ENCODE results near the gene SMG5.

SMG5 gene

DNA sequence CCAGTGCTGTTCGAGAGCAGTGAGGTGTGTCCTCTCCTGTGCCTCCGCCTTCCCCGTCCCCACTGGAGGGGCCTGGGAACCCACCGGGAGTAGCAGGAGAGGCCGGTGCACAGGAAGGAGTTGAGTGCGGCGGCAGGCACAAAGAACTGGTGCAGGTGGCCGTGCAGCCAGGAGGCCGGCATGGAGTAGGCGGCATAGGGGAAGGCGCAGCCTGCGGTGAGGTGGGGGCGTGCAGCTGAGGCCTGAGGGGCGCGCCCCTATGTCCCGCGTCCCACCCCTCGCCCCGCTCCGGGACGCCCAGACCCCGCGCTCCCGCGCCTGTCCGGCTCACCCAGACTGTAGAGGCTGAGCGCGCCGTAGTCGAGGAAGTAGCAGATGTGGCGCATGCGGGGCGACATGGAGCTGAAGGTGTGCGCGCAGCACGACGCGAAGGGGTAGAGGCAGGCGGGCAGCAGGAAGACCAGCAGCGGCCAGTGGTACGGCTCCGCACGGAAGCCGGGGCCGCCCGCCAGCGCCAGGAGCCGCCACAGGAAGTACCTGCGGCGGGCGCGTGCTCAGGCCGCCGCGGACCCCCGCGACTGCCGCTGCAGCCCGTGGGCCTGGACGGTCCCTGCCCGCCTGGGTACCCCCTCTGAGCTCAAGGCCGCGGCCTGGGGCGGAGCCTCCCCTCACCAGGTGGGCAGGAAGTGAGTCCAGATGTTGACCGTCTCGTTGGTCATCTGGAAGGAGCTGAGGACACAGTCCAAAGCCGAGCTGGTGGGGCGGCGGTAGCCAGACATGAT is 37.0 kb downstream of the SMG5 start:
- FAIRE-seq (no peak), DNase-seq (ENCODE audit: insufficient read length, low spot score) (no peak)
- TF ChIP-seq POLR2A (IDR thresholded peaks at IDR 0.05; ENCODE audit: low read depth, low read length) = no peak

GRCh38 chr1:156244712-156245111 is 37.9 kb downstream of the SMG5 start:
- no peak for TF ChIP-seq POLR2A (IDR thresholded peaks at IDR 0.05; ENCODE audit: low read depth, low read length)
- no peak for DNase-seq (ENCODE audit: insufficient read length, low spot score)
- no peak for FAIRE-seq

- FAIRE-seq = no peak
- DNase-seq (ENCODE audit: insufficient read length, low spot score) = no peak
- TF ChIP-seq POLR2A (IDR thresholded peaks at IDR 0.05; ENCODE audit: low read depth, low read length) = no peak
Observed at GRCh38 chr1:156244126-156244525, 38.5 kb downstream of the SMG5 start.

- no peak for TF ChIP-seq POLR2A (IDR thresholded peaks at IDR 0.05; ENCODE audit: low read depth, low read length)
- no peak for FAIRE-seq
- DNase-seq (ENCODE audit: insufficient read length, low spot score) = no peak
Observed at GRCh38 chr1:156242738-156243137, 39.9 kb downstream of the SMG5 start.

- no peak for FAIRE-seq
- DNase-seq (ENCODE audit: insufficient read length, low spot score) = no peak
- no peak for TF ChIP-seq POLR2A (IDR thresholded peaks at IDR 0.05; ENCODE audit: low read depth, low read length)
Observed at GRCh38 chr1:156241926-156242325, 40.7 kb downstream of the SMG5 start, which contains the start of gene BGLAP. TSS of gene BGLAP (plus strand) at chr1:156242184. CDS start at chr1:156242232, 48 bp downstream.

DNA sequence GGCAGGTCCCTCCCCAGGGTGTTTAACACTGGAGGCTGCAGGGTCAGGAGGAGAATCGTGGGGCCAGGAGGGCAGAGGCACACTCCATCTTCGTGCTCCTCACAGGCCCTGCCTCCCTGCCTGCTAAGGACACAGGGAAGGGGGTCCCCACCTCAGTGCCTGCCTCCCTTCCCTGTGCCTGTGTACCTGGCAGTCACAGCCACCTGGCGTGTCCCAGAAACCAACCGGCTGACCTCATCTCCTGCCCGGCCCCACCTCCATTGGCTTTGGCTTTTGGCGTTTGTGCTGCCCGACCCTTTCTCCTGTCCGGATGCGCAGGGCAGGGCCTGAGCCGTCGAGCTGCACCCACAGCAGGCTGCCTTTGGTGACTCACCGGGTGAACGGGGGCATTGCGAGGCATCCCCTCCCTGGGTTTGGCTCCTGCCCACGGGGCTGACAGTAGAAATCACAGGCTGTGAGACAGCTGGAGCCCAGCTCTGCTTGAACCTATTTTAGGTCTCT is 41.3 kb downstream of the SMG5 start:
- FAIRE-seq = peak; percentile 65
- TF ChIP-seq POLR2A (IDR thresholded peaks at IDR 0.05; ENCODE audit: low read depth, low read length) = 0 out of 2 replicates have a peak, but pooled peaks have one; percentile 8
- DNase-seq (ENCODE audit: insufficient read length, low spot score) = peak; percentile 99

DNA sequence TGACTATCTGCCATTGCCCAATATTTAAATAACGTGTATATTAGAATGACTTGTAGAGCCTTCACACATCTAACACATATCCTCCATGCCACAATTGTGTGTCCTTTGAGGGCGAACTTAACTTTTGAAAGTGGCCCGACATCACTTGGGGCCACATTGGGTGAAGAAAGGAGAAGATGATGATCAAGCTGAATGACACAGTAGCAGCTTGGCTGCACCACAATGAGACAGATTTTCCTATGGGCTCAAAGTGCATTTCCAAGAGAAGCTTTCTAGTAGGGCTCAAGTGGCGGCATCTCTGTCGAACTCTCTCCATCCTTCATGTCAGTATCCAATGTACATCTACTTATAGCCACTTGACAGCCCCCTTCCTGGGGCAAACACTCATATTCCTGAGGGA is 44.4 kb downstream of the SMG5 start:
- TF ChIP-seq POLR2A (IDR thresholded peaks at IDR 0.05; ENCODE audit: low read depth, low read length) = no peak
- no peak for FAIRE-seq

DNA sequence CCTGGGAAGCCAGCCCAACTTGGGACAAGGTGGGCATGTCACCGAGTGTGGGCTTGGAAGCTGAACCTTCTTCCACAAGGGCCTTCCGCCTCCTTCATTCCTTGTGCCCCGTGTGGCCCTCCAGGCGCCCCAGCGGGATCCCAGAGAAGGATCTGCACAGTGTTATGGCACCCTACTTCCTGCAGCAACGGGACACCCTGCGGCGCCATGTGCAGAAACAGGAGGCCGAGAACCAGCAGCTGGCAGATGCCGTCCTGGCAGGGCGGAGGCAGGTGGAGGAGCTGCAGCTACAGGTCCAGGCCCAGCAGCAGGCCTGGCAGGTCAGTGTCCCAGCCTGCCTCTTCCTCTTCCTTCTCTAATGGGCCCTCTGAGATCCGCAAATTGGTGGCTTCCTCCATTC is 46.5 kb downstream of the SMG5 start:
- TF ChIP-seq POLR2A (IDR thresholded peaks at IDR 0.05; ENCODE audit: low read depth, low read length) = no peak
- DNase-seq (ENCODE audit: insufficient read length, low spot score) = no peak
- FAIRE-seq = no peak

More for the DNA sequence above, 44.4 kb downstream of the SMG5 start:
- no peak for DNase-seq (ENCODE audit: insufficient read length, low spot score)

DNA sequence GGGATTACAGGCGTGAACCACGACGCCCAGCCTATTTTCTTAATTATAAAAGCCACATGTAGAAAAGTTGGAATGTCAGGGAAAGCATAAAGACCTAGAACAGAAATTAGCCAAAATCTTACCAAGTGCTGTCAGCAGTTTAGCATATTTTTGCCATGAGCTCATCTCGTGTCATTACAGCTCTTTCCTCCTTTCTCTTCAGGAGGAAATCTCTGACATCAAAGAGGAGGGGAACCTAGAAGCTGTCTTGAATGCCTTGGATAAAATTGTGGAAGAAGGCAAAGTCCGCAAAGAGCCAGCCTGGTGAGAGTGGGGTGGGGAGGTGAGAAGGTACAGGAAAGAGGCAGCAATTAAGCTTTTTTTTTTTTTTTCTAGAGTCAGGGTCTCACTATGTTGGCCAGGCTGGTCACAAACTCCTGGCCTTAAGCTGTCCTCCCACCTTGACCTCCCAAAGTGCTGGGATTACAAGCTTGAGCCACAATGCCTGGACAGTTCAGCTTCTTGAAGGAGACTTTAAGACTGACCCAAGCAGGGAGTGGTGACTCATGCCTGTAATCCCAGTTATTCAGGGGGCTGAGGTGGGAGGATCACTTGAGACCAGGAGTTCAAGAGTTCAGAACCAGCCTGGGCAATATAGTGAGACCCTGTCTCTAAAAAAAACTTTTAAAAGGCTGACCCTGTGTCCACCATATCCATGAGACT is 49.0 kb downstream of the SMG5 start:
- no peak for TF ChIP-seq POLR2A (IDR thresholded peaks at IDR 0.05; ENCODE audit: low read depth, low read length)
- FAIRE-seq = no peak

DNA sequence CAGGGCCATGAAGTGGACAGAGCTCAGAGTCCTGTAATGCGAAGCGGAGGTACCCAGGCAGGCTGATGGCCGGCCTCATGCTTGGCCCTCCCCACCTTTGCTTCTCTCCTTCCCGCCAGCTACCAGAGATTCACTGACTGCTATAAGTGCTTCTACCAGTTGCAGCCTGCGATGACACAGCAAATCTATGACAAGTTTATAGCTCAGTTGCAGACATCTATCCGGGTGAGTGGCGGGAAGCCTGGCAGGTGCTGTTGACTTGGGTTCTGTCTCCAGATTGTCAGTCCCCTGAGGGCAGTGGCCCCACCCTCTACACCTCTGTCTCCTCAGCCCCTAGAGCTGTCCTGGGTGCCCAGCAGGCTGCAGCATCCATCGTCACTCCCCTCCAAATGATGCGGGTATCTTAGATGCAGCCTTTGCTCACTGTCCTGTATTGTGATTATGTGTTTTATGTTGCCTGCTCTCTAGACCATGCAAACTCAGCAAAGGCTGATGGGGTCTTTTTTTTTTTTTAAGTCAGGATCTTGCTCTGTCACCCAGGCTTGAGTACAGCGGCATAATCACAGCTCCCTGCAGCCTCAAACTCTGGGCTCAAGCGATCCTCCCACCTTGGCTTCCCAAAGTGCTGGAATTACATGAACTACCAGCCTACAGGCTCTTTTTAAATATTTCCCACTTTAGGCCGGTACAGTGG is 50.3 kb downstream of the SMG5 start:
- DNase-seq (ENCODE audit: insufficient read length, low spot score) (no peak), FAIRE-seq (no peak)
- TF ChIP-seq POLR2A (IDR thresholded peaks at IDR 0.05; ENCODE audit: low read depth, low read length) = no peak

More for the DNA sequence above, 49.0 kb downstream of the SMG5 start:
- DNase-seq (ENCODE audit: insufficient read length, low spot score) = peak; percentile 75

DNA sequence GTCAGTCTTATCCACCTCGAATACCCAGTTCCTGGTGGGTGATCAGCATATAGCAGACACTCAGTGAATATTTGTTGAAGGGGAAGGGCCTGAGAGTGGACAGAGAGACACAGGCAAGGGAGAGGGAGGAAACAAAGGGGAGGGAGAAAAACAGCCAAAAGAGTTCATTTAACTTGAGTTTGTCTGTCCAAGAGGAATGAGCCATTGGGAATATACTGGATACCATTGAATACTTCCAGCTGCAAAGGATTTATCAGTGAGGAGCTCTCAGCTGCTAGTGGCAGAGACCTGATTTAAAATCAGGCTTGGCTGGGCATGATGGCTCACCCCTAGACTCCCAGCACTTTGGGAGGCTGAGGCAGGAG is 52.2 kb downstream of the SMG5 start:
- no peak for TF ChIP-seq POLR2A (IDR thresholded peaks at IDR 0.05; ENCODE audit: low read depth, low read length)
- no peak for DNase-seq (ENCODE audit: insufficient read length, low spot score)
- no peak for FAIRE-seq

DNA sequence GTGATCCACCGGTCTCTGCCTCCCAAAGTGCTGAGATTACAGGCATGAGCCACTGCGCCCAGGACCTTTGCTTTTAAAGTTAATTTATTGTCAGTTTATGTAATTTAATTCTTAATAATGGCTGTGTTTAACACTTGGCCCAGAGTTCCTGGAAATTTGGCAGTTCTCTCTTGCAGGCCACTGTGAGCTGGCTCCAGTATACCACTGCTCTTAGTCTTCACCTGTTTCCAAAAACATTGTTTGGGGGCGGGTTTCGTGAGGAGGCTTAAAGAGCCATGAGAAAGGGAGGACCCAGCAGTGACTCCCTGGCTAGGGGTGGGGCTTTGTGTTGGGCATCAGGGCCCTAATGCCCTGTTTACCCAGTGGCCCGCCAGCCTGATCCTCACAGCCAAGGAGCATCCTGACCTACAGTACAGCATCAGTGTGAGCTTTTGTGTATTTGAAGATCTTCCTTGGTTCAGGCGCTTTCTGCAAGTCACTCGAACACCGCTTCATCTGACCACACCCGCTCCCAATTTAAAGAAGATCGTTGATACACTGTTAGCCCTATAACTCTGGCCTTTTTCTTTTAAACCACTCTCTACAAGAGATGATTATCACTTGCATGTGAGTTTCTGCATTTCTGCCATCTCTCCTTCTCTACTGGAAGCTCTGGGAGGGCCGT is 52.7 kb downstream of the SMG5 start:
- DNase-seq (ENCODE audit: insufficient read length, low spot score) (no peak), FAIRE-seq (no peak)
- TF ChIP-seq POLR2A (IDR thresholded peaks at IDR 0.05; ENCODE audit: low read depth, low read length) = no peak

DNA sequence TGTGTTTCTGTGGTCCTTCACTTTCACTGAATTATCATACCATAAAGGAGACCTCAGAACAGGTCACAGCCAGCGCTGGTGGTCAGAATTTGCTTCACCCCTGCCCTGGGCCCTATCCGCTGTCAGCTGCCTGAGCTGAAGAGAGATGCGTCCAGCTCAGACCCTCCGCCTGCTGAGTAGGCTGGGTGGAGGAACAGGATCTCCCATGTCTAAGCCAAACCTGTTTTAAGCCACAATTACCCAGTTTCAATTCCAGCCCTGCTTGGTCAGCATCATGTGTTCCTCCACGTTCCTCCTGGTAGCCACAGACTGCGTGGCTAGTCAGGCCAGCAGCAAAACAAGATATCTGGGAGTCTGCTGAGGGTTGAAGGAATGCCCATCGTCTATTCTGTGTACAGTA is 54.1 kb downstream of the SMG5 start:
- FAIRE-seq = no peak
- TF ChIP-seq POLR2A (IDR thresholded peaks at IDR 0.05; ENCODE audit: low read depth, low read length) = no peak
- DNase-seq (ENCODE audit: insufficient read length, low spot score) = no peak

DNA sequence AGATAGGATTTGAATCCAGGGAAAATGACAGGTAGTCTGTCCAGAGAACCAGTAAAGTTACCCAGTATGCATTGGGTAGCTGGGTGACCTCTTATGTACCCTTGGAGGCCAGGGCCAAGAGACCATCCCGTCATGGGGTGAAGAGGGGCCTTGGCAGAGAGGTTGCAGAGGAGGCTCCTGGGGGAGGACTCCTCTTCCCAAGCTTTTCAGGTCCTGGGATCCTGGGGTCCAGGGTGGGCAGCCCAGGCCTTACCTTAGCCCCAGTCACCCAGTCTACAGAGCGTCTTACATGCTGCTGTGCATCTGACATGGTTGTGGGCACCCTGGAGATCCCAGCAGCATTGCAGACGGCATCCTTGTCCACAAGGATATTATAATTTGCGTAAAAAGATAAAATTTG is 55.8 kb downstream of the SMG5 start:
- TF ChIP-seq POLR2A (IDR thresholded peaks at IDR 0.05; ENCODE audit: low read depth, low read length) = no peak
- no peak for DNase-seq (ENCODE audit: insufficient read length, low spot score)
- FAIRE-seq = no peak
